Measurements from ENCODE around the gene CFAP43. TPM values are rescaled to one million over a fixed set of nuclear protein-coding genes. Genes with fewer than 3 reads are reported as not detected.

The CFAP43 gene
- total RNA-seq, 1 donor from 2014 or later = not detected

DNA sequence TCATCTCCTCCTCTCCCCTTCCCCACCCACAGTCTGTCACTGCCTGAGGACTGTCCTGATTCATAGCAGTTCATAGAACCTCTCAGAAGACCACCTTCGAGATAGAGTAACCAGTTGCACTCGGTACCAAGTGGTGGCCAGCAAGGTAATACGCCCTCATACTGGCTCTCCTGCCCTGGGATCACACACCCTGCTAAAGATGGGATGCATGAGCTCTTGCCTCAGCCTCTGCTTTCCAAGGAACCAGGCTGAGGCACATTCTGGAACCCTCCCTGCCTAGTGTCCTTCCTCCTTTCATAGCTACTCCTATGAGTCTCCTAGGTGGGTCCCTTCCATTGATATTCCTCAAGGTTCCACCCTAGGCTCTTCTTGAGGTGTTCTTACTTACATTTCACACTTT lies 15.5 kb downstream of the CFAP43 start:
- TF ChIP-seq, protein P1, sequence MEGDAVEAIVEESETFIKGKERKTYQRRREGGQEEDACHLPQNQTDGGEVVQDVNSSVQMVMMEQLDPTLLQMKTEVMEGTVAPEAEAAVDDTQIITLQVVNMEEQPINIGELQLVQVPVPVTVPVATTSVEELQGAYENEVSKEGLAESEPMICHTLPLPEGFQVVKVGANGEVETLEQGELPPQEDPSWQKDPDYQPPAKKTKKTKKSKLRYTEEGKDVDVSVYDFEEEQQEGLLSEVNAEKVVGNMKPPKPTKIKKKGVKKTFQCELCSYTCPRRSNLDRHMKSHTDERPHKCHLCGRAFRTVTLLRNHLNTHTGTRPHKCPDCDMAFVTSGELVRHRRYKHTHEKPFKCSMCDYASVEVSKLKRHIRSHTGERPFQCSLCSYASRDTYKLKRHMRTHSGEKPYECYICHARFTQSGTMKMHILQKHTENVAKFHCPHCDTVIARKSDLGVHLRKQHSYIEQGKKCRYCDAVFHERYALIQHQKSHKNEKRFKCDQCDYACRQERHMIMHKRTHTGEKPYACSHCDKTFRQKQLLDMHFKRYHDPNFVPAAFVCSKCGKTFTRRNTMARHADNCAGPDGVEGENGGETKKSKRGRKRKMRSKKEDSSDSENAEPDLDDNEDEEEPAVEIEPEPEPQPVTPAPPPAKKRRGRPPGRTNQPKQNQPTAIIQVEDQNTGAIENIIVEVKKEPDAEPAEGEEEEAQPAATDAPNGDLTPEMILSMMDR (IDR thresholded peaks at IDR 0.05) = no peak
- H3K27ac Mint-ChIP-seq (ENCODE audit: unreplicated experiment) = no peak overlapping the region
- H3K36me3 Mint-ChIP-seq (ENCODE audit: unreplicated experiment) = no peaks in the 10 kb centered on the region
- no peak for DNase-seq (ENCODE audit: extremely low spot score, unreplicated experiment)
- peaks cover 44% of the 10 kb centered on the region for H3K27me3 Mint-ChIP-seq (ENCODE audit: unreplicated experiment)
- H3K4me3 Mint-ChIP-seq (ENCODE audit: unreplicated experiment) = no peak overlapping the region
- no peaks in the 10 kb centered on the region for H3K4me1 Mint-ChIP-seq (ENCODE audit: unreplicated experiment)
- no peaks in the 10 kb centered on the region for H3K9me3 Mint-ChIP-seq (ENCODE audit: unreplicated experiment)

GRCh38 chr10:104209575-104210198 lies 22.5 kb downstream of the CFAP43 start:
- no peak overlapping the region for H3K4me3 Mint-ChIP-seq (ENCODE audit: unreplicated experiment)
- TF ChIP-seq, protein P1 (IDR thresholded peaks at IDR 0.05) = peak; percentile 73
- no peaks in the 10 kb centered on the region for H3K4me1 Mint-ChIP-seq (ENCODE audit: unreplicated experiment)
- no peaks in the 10 kb centered on the region for H3K9me3 Mint-ChIP-seq (ENCODE audit: unreplicated experiment)
- H3K27me3 Mint-ChIP-seq (ENCODE audit: unreplicated experiment) = peaks cover 69% of the 10 kb centered on the region
- no peak for DNase-seq (ENCODE audit: extremely low spot score, unreplicated experiment)
- no peaks in the 10 kb centered on the region for H3K36me3 Mint-ChIP-seq (ENCODE audit: unreplicated experiment)
- no peak overlapping the region for H3K27ac Mint-ChIP-seq (ENCODE audit: unreplicated experiment)

DNA sequence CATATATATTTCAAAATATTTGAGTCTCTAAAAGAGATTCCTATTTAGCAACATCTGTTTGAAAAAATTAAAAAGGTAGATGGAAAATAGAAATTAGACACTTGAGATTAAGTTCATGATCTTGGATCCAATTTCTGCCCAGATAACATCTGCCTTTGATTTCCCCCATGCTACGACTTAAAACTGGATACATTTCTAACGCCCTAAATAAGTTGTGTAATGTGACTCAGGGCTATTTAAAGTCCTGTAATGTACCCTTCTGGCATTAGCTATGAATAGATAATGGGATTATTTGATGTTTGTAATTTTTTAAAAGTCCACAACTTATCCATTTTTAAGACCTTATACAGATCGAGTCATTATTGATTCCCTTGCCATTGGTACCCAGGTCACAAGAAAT lies 23.4 kb downstream of the CFAP43 start:
- H3K9me3 Mint-ChIP-seq (ENCODE audit: unreplicated experiment) = no peaks in the 10 kb centered on the region
- no peak for DNase-seq (ENCODE audit: extremely low spot score, unreplicated experiment)
- H3K4me3 Mint-ChIP-seq (ENCODE audit: unreplicated experiment) = no peak overlapping the region
- no peak overlapping the region for H3K27ac Mint-ChIP-seq (ENCODE audit: unreplicated experiment)
- H3K36me3 Mint-ChIP-seq (ENCODE audit: unreplicated experiment) = no peaks in the 10 kb centered on the region
- H3K4me1 Mint-ChIP-seq (ENCODE audit: unreplicated experiment) = no peaks in the 10 kb centered on the region
- H3K27me3 Mint-ChIP-seq (ENCODE audit: unreplicated experiment) = peaks cover 71% of the 10 kb centered on the region
- TF ChIP-seq, protein P1 (IDR thresholded peaks at IDR 0.05) = no peak

DNA sequence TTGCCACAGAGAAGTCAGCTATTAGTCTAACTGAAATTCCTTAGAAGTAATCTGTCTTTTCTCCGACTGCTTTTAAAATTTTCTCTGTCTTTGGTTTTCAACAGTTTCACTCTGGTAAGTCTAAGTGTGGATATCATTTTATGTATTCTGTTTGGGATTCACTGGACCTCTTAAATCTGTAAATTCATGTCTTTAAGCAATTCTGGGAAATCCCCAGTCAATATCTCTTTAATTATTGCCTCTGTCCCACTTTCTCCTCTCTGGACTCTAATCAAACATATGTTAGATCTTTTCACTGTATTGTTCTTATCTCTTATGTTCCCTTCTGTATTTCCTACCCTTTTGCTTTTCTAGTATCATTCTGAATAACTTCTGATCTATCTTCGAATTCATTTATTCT lies 29.9 kb downstream of the CFAP43 start:
- TF ChIP-seq, protein P1 (IDR thresholded peaks at IDR 0.05) = no peak

DNA sequence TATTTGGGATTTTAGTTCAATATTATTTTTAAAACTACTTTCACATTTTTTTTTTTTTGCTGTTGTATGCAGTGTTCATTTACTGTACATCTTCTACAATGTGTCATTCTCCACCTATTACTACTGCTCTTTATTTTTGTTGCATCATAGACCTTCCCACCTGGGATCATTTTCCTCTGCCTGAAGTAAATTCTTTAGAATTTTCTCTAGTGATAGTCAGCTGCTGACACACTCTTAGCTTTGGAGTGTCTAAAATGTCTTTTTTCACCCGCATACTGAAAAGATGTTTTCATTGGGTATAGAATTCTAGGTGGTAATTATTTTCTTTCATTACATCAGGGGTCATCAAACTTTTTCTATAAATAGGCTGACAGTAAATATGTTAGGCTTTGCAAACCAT lies 30.5 kb downstream of the CFAP43 start:
- Mint-ChIP-seq H3K4me3 (ENCODE audit: unreplicated experiment) (no peak overlapping the region), H3K9me3 (ENCODE audit: unreplicated experiment) (no peaks in the 10 kb centered on the region), H3K4me1 (ENCODE audit: unreplicated experiment) (no peaks in the 10 kb centered on the region), H3K27ac (ENCODE audit: unreplicated experiment) (no peak overlapping the region), H3K36me3 (ENCODE audit: unreplicated experiment) (no peaks in the 10 kb centered on the region), H3K27me3 (ENCODE audit: unreplicated experiment) (peaks cover 49% of the 10 kb centered on the region)
- TF ChIP-seq, protein P1 (IDR thresholded peaks at IDR 0.05) = no peak
- no peak for DNase-seq (ENCODE audit: extremely low spot score, unreplicated experiment)

More for the DNA sequence above, 29.9 kb downstream of the CFAP43 start:
- H3K9me3 Mint-ChIP-seq (ENCODE audit: unreplicated experiment) = no peaks in the 10 kb centered on the region
- H3K27me3 Mint-ChIP-seq (ENCODE audit: unreplicated experiment) = peaks cover 50% of the 10 kb centered on the region
- H3K4me3 Mint-ChIP-seq (ENCODE audit: unreplicated experiment) = no peak overlapping the region
- no peak for DNase-seq (ENCODE audit: extremely low spot score, unreplicated experiment)
- H3K36me3 Mint-ChIP-seq (ENCODE audit: unreplicated experiment) = no peaks in the 10 kb centered on the region
- no peaks in the 10 kb centered on the region for H3K4me1 Mint-ChIP-seq (ENCODE audit: unreplicated experiment)
- H3K27ac Mint-ChIP-seq (ENCODE audit: unreplicated experiment) = no peak overlapping the region
